ES-I3 (cell line): ENCODE data around the gene HDHD2.

Experiments used
- H3K36me3 ChIP-seq: 2 replicates; pipeline ENCODE4 v1.6.1; 2013; ENCODE audit warnings: mild to moderate bottlenecking, low read length, control low read depth, moderate library complexity; ENCODE audit not compliant: insufficient read depth
- H3K4me1 ChIP-seq: 2 replicates; pipeline ENCODE4 v1.6.1; 2013; ENCODE audit warnings: mild to moderate bottlenecking, control low read depth, low read length; ENCODE audit not compliant: insufficient read depth
- H3K9ac ChIP-seq: 2 replicates; pipeline ENCODE4 v1.6.1; 2013; ENCODE audit warnings: low read depth, mild to moderate bottlenecking, low read length, moderate library complexity
- H3K9me3 ChIP-seq: 2 replicates; pipeline ENCODE4 v1.6.1; 2013; ENCODE audit warnings: mild to moderate bottlenecking, low read length, moderate library complexity; ENCODE audit not compliant: control insufficient read depth, insufficient read depth

The HDHD2 gene

DNA sequence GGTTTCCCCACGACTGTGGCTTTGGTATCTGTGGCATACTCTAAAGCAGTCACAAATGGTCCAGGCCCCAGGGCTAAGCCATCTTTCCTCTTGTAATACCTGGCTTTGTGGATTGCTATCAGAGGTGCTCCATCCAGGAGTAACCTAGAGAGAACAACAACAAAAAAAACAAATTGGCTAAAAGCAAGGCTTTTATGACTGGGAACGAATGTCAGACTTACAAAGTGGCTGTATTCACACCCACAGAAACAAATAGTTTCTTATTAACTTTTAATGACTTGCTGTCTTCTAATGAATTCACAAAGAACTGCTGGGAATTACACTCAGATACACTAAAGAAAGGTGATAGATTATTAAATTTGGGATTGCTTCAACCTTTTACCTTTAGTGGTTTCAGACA lies 35.1 kb downstream of the HDHD2 start:
- Histone ChIP-seq H3K4me1 (peaks cover 17% of the 10 kb centered on the region), H3K36me3 (no peaks in the 10 kb centered on the region; the same call in 1 of the 2 replicates), H3K9me3 (no peaks in the 10 kb centered on the region), H3K9ac (no peak overlapping the region)

DNA sequence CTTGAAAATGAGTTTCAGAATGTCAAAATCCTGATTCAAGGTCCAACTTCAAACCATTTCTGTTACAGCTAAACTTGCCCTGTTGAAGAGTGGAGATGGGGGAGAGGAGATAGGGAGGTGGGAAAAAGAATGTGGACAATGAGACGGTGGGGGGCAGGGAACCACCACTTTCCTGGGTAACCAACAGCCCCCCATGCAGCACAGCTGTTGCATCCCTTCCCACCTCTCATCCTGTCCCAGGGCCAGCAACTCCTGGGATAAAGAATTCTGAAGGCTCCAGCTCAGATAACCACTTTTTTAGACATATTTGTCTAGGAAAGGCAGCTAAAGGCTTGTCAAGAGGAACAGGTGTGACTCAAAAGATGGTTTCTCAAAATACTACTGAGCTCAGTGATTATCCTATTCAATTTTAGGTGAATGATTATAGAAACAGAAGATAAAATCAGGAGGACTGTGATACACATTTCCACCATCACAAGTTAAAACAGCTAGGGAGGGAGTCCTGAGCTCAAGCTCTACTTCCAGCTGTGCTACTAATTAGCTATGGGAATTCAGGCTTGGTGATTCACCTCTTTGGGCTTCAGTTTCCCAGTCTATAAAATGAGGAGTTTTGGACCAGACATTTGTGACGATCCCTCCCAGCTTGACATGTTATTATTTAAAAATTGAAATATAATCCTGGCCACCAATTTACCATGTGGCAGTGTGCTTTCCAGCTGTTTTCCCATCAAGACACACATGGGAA lies 36.3 kb downstream of the HDHD2 start:
- no peaks in the 10 kb centered on the region; the same call in 1 of the 2 replicates for H3K36me3 ChIP-seq
- H3K9ac ChIP-seq, result no peak overlapping the region
- H3K4me1 ChIP-seq, result peaks cover 22% of the 10 kb centered on the region
- H3K9me3 ChIP-seq, result no peaks in the 10 kb centered on the region

DNA sequence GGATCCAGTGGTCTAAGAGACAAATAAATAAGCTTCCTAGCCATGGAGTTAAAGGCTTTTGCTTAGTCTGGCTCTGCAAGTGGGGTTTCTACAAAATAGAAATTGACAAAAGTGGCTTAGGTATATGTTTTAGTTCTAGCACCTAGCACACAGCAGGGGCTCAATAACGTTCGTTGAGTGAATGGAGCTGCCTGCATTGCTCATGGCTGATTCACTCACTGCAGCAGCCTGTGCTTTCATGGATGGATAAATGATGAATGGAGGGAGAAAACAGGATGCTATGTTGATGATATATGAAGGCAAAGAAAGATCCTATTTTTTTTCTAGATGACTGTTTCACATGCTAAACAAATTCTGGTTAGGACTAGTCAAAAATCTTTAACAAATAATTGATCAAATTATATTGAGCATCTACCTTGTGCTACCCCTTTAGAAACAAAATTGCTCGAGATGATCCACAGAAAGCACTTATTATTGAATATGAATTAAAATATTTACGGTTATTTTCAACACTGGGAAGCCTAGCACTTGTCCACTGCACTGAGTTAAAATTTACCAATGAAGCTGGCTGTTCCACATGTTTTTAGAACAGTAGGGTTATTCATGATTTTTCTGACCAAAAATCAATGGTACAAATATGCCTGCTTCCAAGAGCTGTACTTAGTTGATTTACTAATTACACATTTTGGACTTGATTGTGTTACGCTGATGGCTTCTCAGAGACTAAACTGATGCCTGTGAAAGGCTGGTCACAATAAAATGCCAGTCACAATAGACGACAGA lies 39.6 kb downstream of the HDHD2 start:
- H3K4me1 ChIP-seq, result peaks cover 22% of the 10 kb centered on the region
- H3K9me3 ChIP-seq, result no peaks in the 10 kb centered on the region
- no peak overlapping the region for H3K9ac ChIP-seq
- no peaks in the 10 kb centered on the region; the same call in none of the 2 replicates for H3K36me3 ChIP-seq

- Histone ChIP-seq H3K9ac (no peak overlapping the region), H3K9me3 (no peaks in the 10 kb centered on the region), H3K36me3 (no peaks in the 10 kb centered on the region; the same call in none of the 2 replicates), H3K4me1 (peaks cover 18% of the 10 kb centered on the region)
These were observed 40.6 kb downstream of the HDHD2 start for GRCh38 chr18:47109720-47110119.

DNA sequence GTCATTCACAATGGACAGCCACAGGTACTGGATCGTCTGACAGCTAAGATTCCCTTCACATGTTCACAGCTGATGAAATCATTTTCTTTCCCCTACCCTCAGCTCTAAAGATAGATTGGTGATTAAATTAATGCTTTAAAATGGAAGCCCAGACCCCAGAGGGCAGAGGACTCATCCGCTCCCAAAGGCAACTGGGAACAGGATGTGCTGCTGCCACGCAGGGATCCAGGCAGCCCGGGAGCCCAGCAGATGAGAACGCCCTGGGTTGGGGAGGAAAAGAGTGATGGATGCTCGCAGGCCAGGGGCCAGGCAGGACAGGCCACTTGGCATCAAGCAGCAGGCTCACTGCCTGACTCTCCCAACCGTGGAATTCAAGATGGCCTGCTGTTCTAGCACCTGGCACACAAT lies 41.3 kb downstream of the HDHD2 start:
- H3K36me3 ChIP-seq, result no peaks in the 10 kb centered on the region; the same call in none of the 2 replicates
- no peaks in the 10 kb centered on the region for H3K9me3 ChIP-seq
- H3K9ac ChIP-seq, result no peak overlapping the region
- H3K4me1 ChIP-seq, result peaks cover 17% of the 10 kb centered on the region

DNA sequence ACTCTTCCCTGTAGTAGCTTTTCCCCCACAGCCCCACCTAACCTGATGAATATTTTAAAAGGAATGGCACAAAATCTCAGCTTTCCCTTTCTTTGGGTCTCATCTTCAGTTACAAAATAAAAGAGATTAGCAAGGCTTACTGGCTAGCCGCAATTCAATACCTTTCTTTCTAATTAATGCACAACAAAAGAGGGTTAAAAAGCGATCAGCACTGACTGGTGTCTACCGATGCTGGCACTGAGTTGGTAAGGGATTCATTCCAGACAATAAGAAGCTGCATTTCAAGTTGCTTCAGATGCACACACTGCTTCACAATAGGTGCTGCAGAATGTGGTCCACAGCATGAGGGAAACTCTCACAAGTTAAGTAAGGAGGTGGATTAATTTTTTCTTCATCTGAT lies 41.9 kb downstream of the HDHD2 start:
- no peak overlapping the region for H3K9ac ChIP-seq
- no peaks in the 10 kb centered on the region for H3K9me3 ChIP-seq
- H3K36me3 ChIP-seq, result no peaks in the 10 kb centered on the region; the same call in 1 of the 2 replicates
- H3K4me1 ChIP-seq, result peaks cover 14% of the 10 kb centered on the region

GRCh38 chr18:47100212-47100831 lies 50.0 kb downstream of the HDHD2 start:
- no peak overlapping the region for H3K9ac ChIP-seq
- H3K36me3 ChIP-seq, result no peaks in the 10 kb centered on the region; the same call in 1 of the 2 replicates
- 0 out of 2 replicates have a peak, but pooled peaks cover 6% of the 10 kb centered on the region for H3K4me1 ChIP-seq
- no peaks in the 10 kb centered on the region for H3K9me3 ChIP-seq

GRCh38 chr18:47095810-47096209 lies 54.5 kb downstream of the HDHD2 start:
- Histone ChIP-seq H3K4me1 (0 out of 2 replicates have a peak, but pooled peaks cover 5% of the 10 kb centered on the region), H3K9ac (no peak overlapping the region), H3K9me3 (no peaks in the 10 kb centered on the region), H3K36me3 (no peaks in the 10 kb centered on the region; the same call in 1 of the 2 replicates)

GRCh38 chr18:47087676-47088075 lies 62.6 kb downstream of the HDHD2 start:
- Histone ChIP-seq H3K36me3 (no peaks in the 10 kb centered on the region), H3K4me1 (no peaks in the 10 kb centered on the region), H3K9ac (no peak overlapping the region), H3K9me3 (no peaks in the 10 kb centered on the region)

GRCh38 chr18:47081578-47081977 lies 68.7 kb downstream of the HDHD2 start:
- no peak overlapping the region for H3K9ac ChIP-seq
- H3K36me3 ChIP-seq, result no peaks in the 10 kb centered on the region
- no peaks in the 10 kb centered on the region for H3K9me3 ChIP-seq
- H3K4me1 ChIP-seq, result no peaks in the 10 kb centered on the region

DNA sequence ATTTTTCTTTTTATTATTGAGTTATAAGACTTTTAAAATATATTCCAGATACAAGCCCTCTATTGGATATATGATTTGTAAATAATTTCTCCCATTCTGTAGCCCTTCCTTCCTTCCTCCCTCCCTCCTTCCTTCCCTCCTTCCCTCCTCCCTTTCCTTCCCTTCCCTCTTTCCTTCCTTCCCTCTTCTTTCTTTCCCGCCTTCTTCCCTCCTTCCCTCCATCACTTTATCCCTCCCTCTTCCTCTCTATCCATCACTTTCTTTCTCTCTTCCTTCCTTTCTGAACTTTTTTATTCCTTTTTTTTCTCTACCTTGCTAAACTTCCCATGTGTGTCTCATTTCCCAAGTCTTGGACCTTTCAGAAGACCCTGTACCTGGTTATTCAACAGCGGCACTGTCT lies 69.4 kb downstream of the HDHD2 start:
- no peak overlapping the region for H3K9ac ChIP-seq
- no peaks in the 10 kb centered on the region for H3K36me3 ChIP-seq
- peaks cover 4% of the 10 kb centered on the region; the same call in 1 of the 2 replicates for H3K4me1 ChIP-seq
- no peaks in the 10 kb centered on the region for H3K9me3 ChIP-seq

DNA sequence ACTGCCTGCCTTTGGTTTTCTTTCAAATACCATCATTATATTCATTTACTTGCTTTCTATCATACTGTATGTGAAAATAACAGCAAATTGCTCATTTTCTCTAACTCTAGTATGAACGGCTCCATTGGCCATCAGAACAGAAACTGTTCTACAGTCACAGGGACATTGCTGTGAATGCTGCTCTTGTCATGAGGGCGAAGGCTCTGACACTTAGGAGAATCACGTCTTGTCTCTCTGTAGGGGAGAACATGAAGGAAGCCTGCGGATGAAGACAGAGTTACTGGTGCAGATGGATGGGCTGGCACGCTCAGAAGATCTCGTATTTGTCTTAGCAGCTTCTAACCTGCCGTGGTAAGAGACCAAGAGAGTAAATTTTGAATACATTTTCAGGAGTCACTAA lies 73.2 kb downstream of the HDHD2 start:
- Histone ChIP-seq H3K36me3 (no peaks in the 10 kb centered on the region), H3K4me1 (peaks cover 17% of the 10 kb centered on the region), H3K9ac (no peak overlapping the region), H3K9me3 (no peaks in the 10 kb centered on the region)

- Histone ChIP-seq H3K4me1 (peaks cover 17% of the 10 kb centered on the region), H3K9me3 (no peaks in the 10 kb centered on the region), H3K36me3 (no peaks in the 10 kb centered on the region), H3K9ac (peak overlapping the region; percentile 35; the same call in 1 of the 2 replicates)
These were observed 75.0 kb downstream of the HDHD2 start for GRCh38 chr18:47075098-47075883.

- no peaks in the 10 kb centered on the region for H3K36me3 ChIP-seq
- H3K9me3 ChIP-seq, result no peaks in the 10 kb centered on the region
- no peak overlapping the region for H3K9ac ChIP-seq
- peaks cover 12% of the 10 kb centered on the region for H3K4me1 ChIP-seq
These were observed 82.7 kb downstream of the HDHD2 start for GRCh38 chr18:47067648-47068047.
